Brain pericyte (primary cell): ENCODE data around the gene CREBBP.
"Not testable (repeated sequence)": the region's sequence is repeated elsewhere in the genome, so short reads cannot be mapped to it uniquely, and the experiment has no call there.

ENCODE experiments used
- DNase-seq: peaks from one replicate; pipeline ENCODE4 v3.0.0-alpha.2; 2012; ENCODE audit warnings: low read depth, low spot score

Gene CREBBP

GRCh38 chr16:3715430-3715829, 165.1 kb downstream of the CREBBP start:
- no peak for DNase-seq

GRCh38 chr16:3714378-3714777, 166.1 kb downstream of the CREBBP start:
- not testable (repeated sequence) for DNase-seq

- DNase-seq, result no peak
These were observed 166.8 kb downstream of the CREBBP start for GRCh38 chr16:3713587-3714242.

GRCh38 chr16:3712861-3713372, 167.6 kb downstream of the CREBBP start:
- DNase-seq, result no peak

- DNase-seq, result no peak
These were observed 174.1 kb downstream of the CREBBP start for GRCh38 chr16:3706253-3707012.

GRCh38 chr16:3702082-3702481, 178.4 kb downstream of the CREBBP start:
- DNase-seq, result no peak

GRCh38 chr16:3701531-3701930, 179.0 kb downstream of the CREBBP start:
- no peak for DNase-seq

GRCh38 chr16:3698941-3699340, 181.6 kb downstream of the CREBBP start:
- no peak for DNase-seq

- no peak for DNase-seq
These were observed 183.9 kb downstream of the CREBBP start for GRCh38 chr16:3696425-3697218.

- DNase-seq, result no peak
These were observed 184.7 kb downstream of the CREBBP start for GRCh38 chr16:3695610-3696369.

GRCh38 chr16:3694051-3694450, 186.5 kb downstream of the CREBBP start:
- no peak for DNase-seq

GRCh38 chr16:3691761-3692160, 188.8 kb downstream of the CREBBP start:
- DNase-seq, result no peak

GRCh38 chr16:3690980-3691720, 189.4 kb downstream of the CREBBP start:
- DNase-seq, result no peak

GRCh38 chr16:3690470-3690928, 190.0 kb downstream of the CREBBP start:
- DNase-seq, result peak; percentile 91

- DNase-seq, result no peak
These were observed 190.8 kb downstream of the CREBBP start for GRCh38 chr16:3689731-3690130.

GRCh38 chr16:3687792-3688191, 192.7 kb downstream of the CREBBP start:
- DNase-seq, result no peak

GRCh38 chr16:3687021-3687420, 193.5 kb downstream of the CREBBP start:
- DNase-seq, result no peak

- DNase-seq, result no peak
These were observed 199.3 kb downstream of the CREBBP start for GRCh38 chr16:3681206-3681605.

GRCh38 chr16:3677994-3678393, 202.5 kb downstream of the CREBBP start:
- no peak for DNase-seq

GRCh38 chr16:3675601-3676130, 204.8 kb downstream of the CREBBP start:
- no peak for DNase-seq
